Measurements from ENCODE around the gene QPRT. TPM values are rescaled to one million over a fixed set of nuclear protein-coding genes. Genes with fewer than 3 reads are reported as not detected.

Gene QPRT
- total RNA-seq, 1 experiment from 2014 or later, result 0.52 TPM

GRCh38 chr16:29676989-29677785 lies 1.8 kb upstream of the QPRT start:
- no TSS peak for BruUV-seq (replicated peaks)
- CTCF ChIA-PET, result no interaction called here

GRCh38 chr16:29680180-29680598 lies 1.2 kb downstream of the QPRT start:
- H3K9me3 ChIP-seq (ENCODE audit: control insufficient read depth in 1 of 2, insufficient read depth in 1 of 2, low read depth in 1 of 2, low read length in 2 of 2), result no peaks in the 10 kb centered on the region
- H3K4me2 ChIP-seq (ENCODE audit: low read length), result no peak overlapping the region
- intact Hi-C loops (cut with micrococcal nuclease), result no loop called here
- H3K9ac ChIP-seq (ENCODE audit: low read length), result no peak overlapping the region
- H3K9me2 ChIP-seq (ENCODE audit: insufficient read depth), result no peaks in the 10 kb centered on the region
- H3K36me3 ChIP-seq (ENCODE audit: control insufficient read depth in 1 of 2, insufficient read depth in 2 of 2, low read length in 2 of 2), result no peaks in the 10 kb centered on the region
- H3K4me1 ChIP-seq (ENCODE audit: control insufficient read depth in 1 of 2, insufficient read depth in 2 of 2, low read length in 2 of 2), result peaks cover 0 to 5% of the 10 kb centered on the region in 2 experiments; a peak in 2 of 4 replicates
- no peak for DNase-seq (ENCODE audit: low read depth, low spot score)
- H2AFZ ChIP-seq (ENCODE audit: low read depth, low read length, poor library complexity, severe bottlenecking), result no peak overlapping the region
- RAD21 ChIA-PET (ENCODE audit: low non-redundant PET in 1 of 2, low total read pairs in 2 of 2, uncharacterized antibody in 2 of 2, unreplicated experiment in 2 of 2), result no interaction called here
- no peaks in the 10 kb centered on the region for H3K79me2 ChIP-seq (ENCODE audit: insufficient read depth, low read length)
- no peaks in the 10 kb centered on the region for H3K27me3 ChIP-seq (ENCODE audit: insufficient read depth, low read length)
- H4K20me1 ChIP-seq (ENCODE audit: insufficient read depth), result no peaks in the 10 kb centered on the region
- POLR2A ChIA-PET, result no interaction called here
- no peak overlapping the region for H3K4me3 ChIP-seq (replicated peaks in 1 of 2; ENCODE audit: low read depth in 1 of 2, low read length in 2 of 2)
- CTCF ChIA-PET, result no interaction called here
- no peak overlapping the region for H3K27ac ChIP-seq (ENCODE audit: low read depth, low read length)
- no TSS peak for BruUV-seq (replicated peaks)
- no peak for ATAC-seq
- TF ChIP-seq ZFX (IDR thresholded peaks at IDR 0.05) (no peak), CTCF (IDR thresholded peaks at IDR 0.05 in 2 of 3, conservative IDR thresholded peaks at IDR 0.05 in 1 of 3; ENCODE audit: borderline replicate concordance in 1 of 3, insufficient read depth in 1 of 3, low read depth in 2 of 3, low read length in 2 of 3) (no peak), JUND (IDR thresholded peaks at IDR 0.05) (no peak), ZNF274 (IDR thresholded peaks at IDR 0.05; ENCODE audit: low read depth, low read length) (no peak), CBX3 (IDR thresholded peaks at IDR 0.05; ENCODE audit: low read depth) (no peak), REST (IDR thresholded peaks at IDR 0.05; ENCODE audit: low read depth) (no peak), MAX (IDR thresholded peaks at IDR 0.05) (no peak), SIN3A (IDR thresholded peaks at IDR 0.05; ENCODE audit: low read depth) (no peak), SRF (IDR thresholded peaks at IDR 0.05; ENCODE audit: low read depth) (no peak), RAD21 (IDR thresholded peaks at IDR 0.05; ENCODE audit: low read depth) (no peak), SP1 (IDR thresholded peaks at IDR 0.05; ENCODE audit: low read depth) (no peak)

More at GRCh38 chr16:29676989-29677785, 1.8 kb upstream of the QPRT start:
- Histone ChIP-seq H3K36me3 (ENCODE audit: control insufficient read depth in 1 of 2, insufficient read depth in 2 of 2, low read length in 2 of 2) (no peaks in the 10 kb centered on the region), H2AFZ (ENCODE audit: low read depth, low read length, poor library complexity, severe bottlenecking) (no peak overlapping the region), H3K27ac (ENCODE audit: low read depth, low read length) (no peak overlapping the region), H3K4me1 (ENCODE audit: control insufficient read depth in 1 of 2, insufficient read depth in 2 of 2, low read length in 2 of 2) (peaks cover 0 to 5% of the 10 kb centered on the region in 2 experiments; a peak in 2 of 4 replicates), H3K9me3 (ENCODE audit: control insufficient read depth in 1 of 2, insufficient read depth in 1 of 2, low read depth in 1 of 2, low read length in 2 of 2) (no peaks in the 10 kb centered on the region), H3K9ac (ENCODE audit: low read length) (no peak overlapping the region), H3K4me3 (replicated peaks in 1 of 2; ENCODE audit: low read depth in 1 of 2, low read length in 2 of 2) (no peak overlapping the region), H3K27me3 (ENCODE audit: insufficient read depth, low read length) (no peaks in the 10 kb centered on the region), H3K4me2 (ENCODE audit: low read length) (no peak overlapping the region), H3K79me2 (ENCODE audit: insufficient read depth, low read length) (no peaks in the 10 kb centered on the region), H4K20me1 (ENCODE audit: insufficient read depth) (no peaks in the 10 kb centered on the region), H3K9me2 (ENCODE audit: insufficient read depth) (no peaks in the 10 kb centered on the region)
- ATAC-seq, result no peak
- TF ChIP-seq TCF7L2 (IDR thresholded peaks at IDR 0.05; ENCODE audit: borderline replicate concordance, extremely low read depth, insufficient read depth, insufficient read length), result no peak
- ChIA-PET RAD21 (ENCODE audit: low non-redundant PET in 1 of 2, low total read pairs in 2 of 2, uncharacterized antibody in 2 of 2, unreplicated experiment in 2 of 2) (no interaction called here), POLR2A (interaction anchor here (0.7 to 1.1 kb wide), 2 partner anchors 23 to 24 kb away, joined by 3 to 4 read pairs; no protein-coding TSS in a partner anchor)
- no peak for DNase-seq (ENCODE audit: low read depth, low spot score)
- intact Hi-C loops (cut with micrococcal nuclease), result no loop called here

Data from HCT116 (cell line).